CD4-positive, alpha-beta T cell (primary cell): ENCODE data around the gene TTLL13. TPM values are rescaled to one million over a fixed set of nuclear protein-coding genes. Genes with fewer than 3 reads are reported as not detected.

Source experiments
- ATAC-seq: fragments of 200-7000 bp; cut with Tn5 transposase; one replicate; pipeline ENCODE4 v1.10.0; 2022; ENCODE audit warnings: mild to moderate bottlenecking; ENCODE audit not compliant: poor library complexity
- CTCF ChIA-PET: fragments of 350-600 bp; sonication (Branson Sonifier 250); formaldehyde crosslinking; loops from one replicate; lab custom pipeline; 2021; ENCODE audit warnings: antibody characterized with exemption, inconsistent platforms; lab: Charles Lee
- POLR2A ChIA-PET: fragments of 350-600 bp; sonication (Branson Sonifier 250); formaldehyde crosslinking; loops from one replicate; lab custom pipeline; 2021; ENCODE audit warnings: antibody characterized with exemption, inconsistent platforms; lab: Charles Lee
- DNase-seq, 14 experiments: peaks; one replicate each; pipeline ENCODE4 v3.0.0-alpha.2; 2013 to 2020; ENCODE audit warnings: mixed read lengths in 2 of 14
- H3K27ac ChIP-seq, 2 donors: one replicate each; pipeline versions ENCODE4 v1.5.1 to v1.7.0; 2013; ENCODE audit warnings: low read length in 2 of 2, low read depth in 1 of 2, mild to moderate bottlenecking in 1 of 2
- H3K27me3 ChIP-seq, 2 experiments: 1 replicate in 1 of 2; 2 replicates in 1 of 2; pipeline versions ENCODE4 v1.6.1 to v1.7.0; 2013; ENCODE audit warnings: low read length in 2 of 2, control low read depth in 1 of 2, mild to moderate bottlenecking in 1 of 2, moderate library complexity in 1 of 2; ENCODE audit not compliant: insufficient read depth in 2 of 2, control insufficient read depth in 1 of 2
- H3K36me3 ChIP-seq: one replicate; pipeline ENCODE4 v1.6.1; 2013; ENCODE audit warnings: low read length, control low read depth; ENCODE audit not compliant: insufficient read depth
- H3K4me1 ChIP-seq: one replicate; pipeline ENCODE4 v1.6.1; 2013; ENCODE audit warnings: low read length, control low read depth; ENCODE audit not compliant: insufficient read depth
- H3K4me3 ChIP-seq: one replicate; pipeline ENCODE4 v1.5.1; 2013; ENCODE audit warnings: mild to moderate bottlenecking, low read length, moderate library complexity
- H3K9me3 ChIP-seq, 2 experiments: 1 replicate in 1 of 2; 2 replicates in 1 of 2; pipeline versions ENCODE4 v1.6.1 to v1.7.0; 2013; ENCODE audit warnings: low read length in 2 of 2, mild to moderate bottlenecking in 2 of 2, control low read depth in 1 of 2, moderate library complexity in 1 of 2; ENCODE audit not compliant: control insufficient read depth in 1 of 2, insufficient read depth in 1 of 2
- H3K27ac Mint-ChIP-seq: one replicate; pipeline ENCODE4 v1.8.0; 2020; ENCODE audit warnings: mixed read lengths
- H3K27me3 Mint-ChIP-seq: one replicate; pipeline ENCODE4 v1.8.0; 2021; ENCODE audit warnings: mixed read lengths
- H3K36me3 Mint-ChIP-seq: one replicate; pipeline ENCODE4 v1.8.0; 2021; ENCODE audit warnings: low read depth, mixed read lengths
- H3K4me1 Mint-ChIP-seq: one replicate; pipeline ENCODE4 v1.8.0; 2021; ENCODE audit warnings: low read depth, mixed read lengths
- H3K4me3 Mint-ChIP-seq: one replicate; pipeline ENCODE4 v1.8.0; 2020; ENCODE audit warnings: mild to moderate bottlenecking, mixed read lengths
- H3K9me3 Mint-ChIP-seq: one replicate; pipeline ENCODE4 v1.8.0; 2020; ENCODE audit warnings: mixed read lengths
- intact Hi-C, 2 experiments: fragments of 100-400 bp; cut with DNase I in 1 of 2; cut with micrococcal nuclease in 1 of 2; formaldehyde crosslinking; loops; one replicate each; pipeline versions ENCODE4 v1.15.1 to v1.9.0; 2023 to 2025; cut with DNase I, micrococcal nuclease
- total RNA-seq, 174 experiments: library from RNA in 2 of 174; stranded (reverse) in 2 of 174; gene quantifications; one replicate each; pipeline ENCODE4 v1.2.3 and lab custom pipeline; 2021 to 2026
- TF ChIP-seq, protein P1 (sequence below): fragments of 200-600 bp; IDR thresholded peaks from one replicate; pipeline ENCODE4 v1.8.0; 2022; ENCODE audit warnings: antibody characterized with exemption, mild to moderate bottlenecking

Gene TTLL13
- total RNA-seq, 2 experiments from 2014 or later = 0.63 to 1.8 TPM

DNA sequence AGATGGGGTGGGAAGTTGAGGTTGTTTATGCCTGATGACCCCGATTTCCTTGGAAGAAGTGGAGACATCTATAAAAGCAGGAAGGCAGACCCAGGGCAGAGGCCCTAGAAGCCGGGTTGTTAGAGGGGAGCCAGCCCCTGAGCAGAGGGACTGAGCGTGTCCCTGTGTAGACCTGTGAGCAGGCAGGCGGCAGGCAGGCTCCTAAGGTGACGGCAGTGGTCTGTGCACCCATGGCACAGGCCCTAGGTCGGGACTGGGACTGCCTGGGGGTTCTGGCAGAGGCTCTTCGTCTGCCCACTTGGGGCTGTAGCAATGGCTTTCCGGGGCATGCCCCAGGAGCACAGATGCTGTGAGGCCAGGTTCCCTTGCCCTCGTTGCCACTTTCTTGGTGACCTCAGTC is 38.3 kb upstream of the TTLL13 start:
- Mint-ChIP-seq H3K27ac (no peak overlapping the region), H3K27me3 (no peaks in the 10 kb centered on the region), H3K36me3 (peaks cover 6% of the 10 kb centered on the region), H3K4me1 (peaks cover 19% of the 10 kb centered on the region), H3K9me3 (no peaks in the 10 kb centered on the region), H3K4me3 (no peak overlapping the region)
- DNase-seq (no peak), ATAC-seq (no peak)
- Histone ChIP-seq H3K27ac (no peak overlapping the region), H3K4me1 (peaks cover 23% of the 10 kb centered on the region), H3K27me3 (no peaks in the 10 kb centered on the region), H3K9me3 (no peaks in the 10 kb centered on the region), H3K4me3 (no peak overlapping the region), H3K36me3 (peaks cover 12% of the 10 kb centered on the region)
- CTCF ChIA-PET = no interaction called here
- intact Hi-C loops = no loop called here
- POLR2A ChIA-PET = no interaction called here
- TF ChIP-seq, protein P1, sequence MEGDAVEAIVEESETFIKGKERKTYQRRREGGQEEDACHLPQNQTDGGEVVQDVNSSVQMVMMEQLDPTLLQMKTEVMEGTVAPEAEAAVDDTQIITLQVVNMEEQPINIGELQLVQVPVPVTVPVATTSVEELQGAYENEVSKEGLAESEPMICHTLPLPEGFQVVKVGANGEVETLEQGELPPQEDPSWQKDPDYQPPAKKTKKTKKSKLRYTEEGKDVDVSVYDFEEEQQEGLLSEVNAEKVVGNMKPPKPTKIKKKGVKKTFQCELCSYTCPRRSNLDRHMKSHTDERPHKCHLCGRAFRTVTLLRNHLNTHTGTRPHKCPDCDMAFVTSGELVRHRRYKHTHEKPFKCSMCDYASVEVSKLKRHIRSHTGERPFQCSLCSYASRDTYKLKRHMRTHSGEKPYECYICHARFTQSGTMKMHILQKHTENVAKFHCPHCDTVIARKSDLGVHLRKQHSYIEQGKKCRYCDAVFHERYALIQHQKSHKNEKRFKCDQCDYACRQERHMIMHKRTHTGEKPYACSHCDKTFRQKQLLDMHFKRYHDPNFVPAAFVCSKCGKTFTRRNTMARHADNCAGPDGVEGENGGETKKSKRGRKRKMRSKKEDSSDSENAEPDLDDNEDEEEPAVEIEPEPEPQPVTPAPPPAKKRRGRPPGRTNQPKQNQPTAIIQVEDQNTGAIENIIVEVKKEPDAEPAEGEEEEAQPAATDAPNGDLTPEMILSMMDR = no peak

DNA sequence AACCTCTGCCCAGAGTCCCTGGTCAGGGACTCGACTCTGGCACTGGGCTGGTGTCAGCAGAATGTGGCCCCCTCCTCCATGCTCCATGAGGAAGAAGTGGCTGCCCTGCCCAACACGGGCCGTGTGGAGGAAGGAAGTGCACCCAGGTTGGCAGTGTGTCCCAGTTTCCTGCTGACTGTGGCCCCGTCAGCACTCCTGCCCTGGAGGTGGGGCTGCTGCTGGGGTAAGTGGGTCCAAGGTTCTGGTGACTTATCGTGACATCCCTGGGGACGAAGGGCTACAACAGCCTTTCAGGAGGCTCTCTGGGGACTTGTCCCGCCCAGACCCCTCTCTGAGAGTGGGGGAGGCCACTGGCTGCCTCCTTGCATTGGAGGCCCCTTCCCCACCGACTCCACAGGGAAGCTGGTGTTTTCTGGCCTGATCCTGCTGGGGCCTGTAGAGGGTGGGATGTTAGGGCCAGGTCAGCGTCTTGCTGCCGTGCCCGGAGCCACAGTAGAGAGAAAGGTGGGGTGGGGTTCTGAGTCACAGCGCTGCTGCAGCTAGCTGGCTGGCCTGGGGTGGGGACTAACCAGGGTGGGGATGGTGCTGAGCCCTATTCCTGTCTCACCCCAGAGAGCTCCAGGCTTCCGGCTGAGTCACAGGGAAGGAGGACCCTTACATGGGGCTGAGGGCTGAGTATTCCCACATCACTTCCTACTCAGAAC is 37.8 kb upstream of the TTLL13 start:
- no peak for DNase-seq
- POLR2A ChIA-PET = no interaction called here
- H3K27me3 ChIP-seq = no peaks in the 10 kb centered on the region

DNA sequence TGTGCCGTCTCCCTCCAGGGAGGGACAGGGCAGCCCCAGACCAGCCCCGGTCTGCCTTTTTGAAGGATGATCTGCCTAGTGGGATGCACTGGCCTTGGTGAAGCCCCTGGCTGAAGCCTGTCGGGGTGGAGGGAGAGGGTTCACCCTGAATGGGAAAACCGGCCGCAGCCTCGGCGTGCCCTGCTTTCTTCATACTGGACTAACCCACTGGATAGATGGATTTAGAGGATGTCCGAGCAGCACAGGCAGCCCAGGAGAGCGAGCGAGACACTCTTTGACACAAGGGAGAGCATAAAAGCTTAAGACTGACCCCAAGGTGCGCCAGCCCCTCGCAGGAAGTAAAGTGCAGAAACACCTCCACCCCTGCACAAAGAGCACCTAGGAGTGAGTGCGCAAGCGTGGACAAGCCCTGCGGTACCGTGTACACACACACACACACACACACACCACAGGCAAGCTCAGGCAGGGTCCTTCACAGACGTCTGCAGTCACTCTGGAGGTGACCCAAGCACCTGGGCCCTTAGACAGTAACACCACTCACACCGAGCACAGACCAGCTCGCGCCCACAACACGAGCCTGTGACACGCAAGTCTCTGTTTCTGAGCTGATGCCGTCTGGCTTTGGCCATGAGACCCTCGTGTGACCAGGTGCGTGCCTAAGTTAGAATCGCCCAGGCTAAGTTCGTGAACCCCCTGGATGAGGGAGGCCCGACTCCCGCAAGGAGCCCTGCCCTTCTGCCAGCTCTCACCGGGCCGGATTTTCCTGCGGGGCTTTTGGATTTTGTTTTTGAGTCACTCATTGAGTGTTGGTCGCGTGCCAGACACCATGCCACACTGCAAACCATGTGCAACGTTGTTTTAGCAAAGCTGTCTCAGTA is 36.9 kb upstream of the TTLL13 start:
- no peak for ATAC-seq
- no peaks in the 10 kb centered on the region for H3K27me3 Mint-ChIP-seq
- DNase-seq = no peak
- intact Hi-C loops = no loop called here
- no peak overlapping the region for H3K4me3 ChIP-seq
- no peaks in the 10 kb centered on the region for H3K27me3 ChIP-seq
- H3K4me1 Mint-ChIP-seq = peaks cover 19% of the 10 kb centered on the region
- peaks cover 23% of the 10 kb centered on the region for H3K4me1 ChIP-seq
- TF ChIP-seq, protein P1 = no peak
- peaks cover 7% of the 10 kb centered on the region for H3K36me3 ChIP-seq
- H3K9me3 ChIP-seq = no peaks in the 10 kb centered on the region
- POLR2A ChIA-PET = interaction anchor here (0.7 kb wide), 1 partner anchor 11 kb away, joined by 3 read pairs; the partner anchor contains the start of gene SEMA4B
- no peak overlapping the region for H3K27ac Mint-ChIP-seq
- no peaks in the 10 kb centered on the region for H3K9me3 Mint-ChIP-seq
- CTCF ChIA-PET = no interaction called here
- H3K36me3 Mint-ChIP-seq = peaks cover 6% of the 10 kb centered on the region
- H3K4me3 Mint-ChIP-seq = no peak overlapping the region
- no peak overlapping the region for H3K27ac ChIP-seq

More for the DNA sequence above, 37.8 kb upstream of the TTLL13 start:
- Mint-ChIP-seq H3K4me3 (no peak overlapping the region), H3K36me3 (peaks cover 6% of the 10 kb centered on the region), H3K27ac (no peak overlapping the region), H3K27me3 (no peaks in the 10 kb centered on the region), H3K9me3 (no peaks in the 10 kb centered on the region), H3K4me1 (peaks cover 19% of the 10 kb centered on the region)
- Histone ChIP-seq H3K36me3 (peaks cover 8% of the 10 kb centered on the region), H3K27ac (no peak overlapping the region), H3K9me3 (no peaks in the 10 kb centered on the region), H3K4me3 (no peak overlapping the region), H3K4me1 (peaks cover 23% of the 10 kb centered on the region)
- TF ChIP-seq, protein P1 = no peak
- intact Hi-C loops = no loop called here
- CTCF ChIA-PET = no interaction called here
- no peak for ATAC-seq
